Stimulated activated CD8-positive, alpha-beta memory T cell treated with anti-CD3 and anti-CD28 coated beads, Interleukin-4, amount 100 ng/mL, for 48 hours (primary cell): Measurements from ENCODE around the gene AK3.

ENCODE experiments used
- DNase-seq: peaks from one replicate; pipeline ENCODE4 v3.0.0-alpha.2; 2020

Gene AK3

DNA sequence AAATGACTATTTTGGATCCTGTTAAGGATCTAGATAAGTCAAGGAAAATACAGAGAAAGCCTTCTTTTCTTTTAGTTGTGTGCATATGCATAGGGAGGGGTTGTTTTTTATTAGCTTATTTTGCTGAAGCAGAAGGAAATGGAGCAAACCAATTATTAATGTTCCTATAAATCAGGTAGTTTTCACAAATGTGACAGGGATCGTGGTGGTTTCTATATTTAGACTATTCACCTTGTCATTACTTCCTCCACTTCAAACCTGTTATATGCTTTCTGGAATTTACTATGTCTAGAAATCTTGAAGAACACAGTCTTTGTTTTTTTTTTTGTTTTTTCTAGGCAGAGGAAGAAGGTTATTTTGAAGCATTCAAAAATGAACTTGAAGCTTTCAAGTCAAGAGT, 39.5 kb downstream of the AK3 start:
- no peak for DNase-seq

DNA sequence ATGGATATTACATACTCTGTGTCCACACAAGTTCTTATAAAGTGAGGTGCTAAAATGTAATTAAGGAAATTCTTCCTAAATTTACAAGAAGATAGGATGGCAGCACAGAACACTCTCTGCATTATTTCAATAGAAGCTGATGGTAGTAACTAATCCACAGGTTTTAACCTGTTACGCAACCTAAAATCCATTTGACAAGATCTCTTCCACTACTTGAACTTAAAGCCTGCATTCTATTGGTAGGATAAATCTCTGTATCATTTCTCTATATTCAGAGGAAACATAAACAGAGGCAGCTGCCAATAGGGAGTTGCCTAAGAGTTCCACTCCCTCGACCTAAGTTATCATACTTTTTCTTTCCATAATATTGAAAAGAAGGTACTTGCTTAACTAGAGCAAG, 40.1 kb downstream of the AK3 start:
- no peak for DNase-seq

DNA sequence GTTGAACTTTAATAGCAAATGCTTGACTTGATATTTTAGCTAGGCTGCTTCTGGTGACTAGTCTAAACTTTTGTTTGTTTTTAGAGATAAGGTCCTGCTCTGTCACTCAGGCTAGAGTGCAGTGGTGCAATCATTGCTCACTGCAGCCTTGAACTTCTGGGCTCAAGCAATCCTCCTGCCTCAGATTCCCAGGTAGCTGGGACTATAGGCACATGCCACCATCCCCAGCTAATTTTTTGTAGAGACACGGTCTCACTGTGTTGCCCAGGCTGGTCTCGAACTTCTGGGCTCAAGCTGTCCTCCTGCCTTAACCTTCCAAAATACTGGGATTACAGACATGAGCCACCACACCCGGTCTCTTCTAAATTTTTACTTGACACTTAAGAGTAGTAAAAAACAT, 40.9 kb downstream of the AK3 start:
- DNase-seq: no peak

DNA sequence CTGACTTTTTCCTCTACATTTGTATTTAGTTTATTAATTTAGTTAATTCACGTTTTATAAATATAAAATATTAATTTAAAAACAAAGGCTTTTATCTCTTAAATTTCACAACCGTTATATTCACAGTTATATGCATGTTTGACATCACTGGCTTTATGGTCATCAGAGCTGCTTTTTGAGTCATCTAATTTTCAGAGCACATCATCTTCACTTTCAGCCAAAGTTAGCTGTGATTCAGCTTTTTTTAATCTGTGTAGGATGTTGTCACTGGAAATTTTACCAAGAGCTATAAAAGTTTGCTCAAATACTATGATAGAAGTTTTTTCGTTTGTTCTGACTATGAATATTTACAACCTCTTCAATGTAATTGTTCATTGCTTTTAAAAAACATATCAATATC, 49.2 kb downstream of the AK3 start:
- DNase-seq: no peak

DNA sequence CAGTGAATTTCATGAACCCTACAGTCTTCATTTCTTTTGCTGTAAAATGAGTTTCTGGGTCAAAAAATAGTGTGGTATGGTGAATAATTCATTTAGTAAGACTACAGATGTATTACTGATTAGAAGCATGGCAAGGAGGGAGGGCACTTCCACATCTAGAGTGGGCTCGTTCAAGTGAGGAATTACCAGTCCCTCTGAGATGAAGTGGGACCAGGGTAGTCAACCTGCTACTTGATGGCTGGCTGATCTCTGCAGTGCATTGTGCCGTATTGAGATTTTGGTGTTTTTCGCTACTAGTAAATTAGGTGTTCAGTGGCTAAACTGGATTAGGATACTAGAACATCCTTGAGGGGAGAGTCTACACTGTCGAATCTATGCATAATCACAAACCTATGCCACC, 50.9 kb downstream of the AK3 start:
- no peak for DNase-seq

DNA sequence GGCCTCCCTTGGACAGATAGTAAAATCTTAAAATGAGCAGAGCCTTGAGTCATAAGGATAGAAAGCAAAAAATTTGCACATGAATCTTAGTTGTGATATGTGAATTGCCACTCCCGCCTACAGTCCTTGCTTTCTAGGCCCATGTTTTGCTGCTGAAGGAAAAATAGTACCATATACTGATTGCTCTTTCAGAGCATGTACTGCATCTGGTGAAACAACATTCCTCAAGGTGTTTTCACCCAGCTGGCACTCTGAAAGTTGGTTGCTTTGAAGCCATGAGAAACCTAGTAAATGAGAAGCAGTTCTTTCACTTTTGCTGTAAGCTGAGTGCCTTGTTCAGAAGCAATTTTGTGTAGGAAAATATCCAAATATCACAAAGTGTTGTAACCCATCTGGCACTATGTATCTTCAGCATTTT, 51.3 kb downstream of the AK3 start:
- no peak for DNase-seq

DNA sequence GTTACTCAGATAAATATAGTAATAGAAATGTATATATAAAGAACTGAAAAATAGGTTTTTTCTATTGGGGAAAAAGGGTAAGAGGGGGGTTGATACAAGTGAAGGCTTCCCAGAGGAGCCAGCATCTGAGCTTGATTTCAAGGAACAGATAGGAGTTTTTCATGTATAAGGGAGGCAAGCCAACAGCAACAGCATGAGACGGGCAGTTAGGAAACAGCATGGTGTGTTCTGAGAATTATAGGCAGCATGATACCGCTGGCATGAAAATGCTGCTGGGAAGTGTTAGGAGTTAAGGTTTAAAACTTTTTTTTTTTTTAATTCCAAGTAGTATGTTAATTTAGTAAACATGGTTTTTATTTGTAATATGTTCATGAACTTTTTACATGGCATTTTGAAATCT, 52.0 kb downstream of the AK3 start:
- no peak for DNase-seq

DNA sequence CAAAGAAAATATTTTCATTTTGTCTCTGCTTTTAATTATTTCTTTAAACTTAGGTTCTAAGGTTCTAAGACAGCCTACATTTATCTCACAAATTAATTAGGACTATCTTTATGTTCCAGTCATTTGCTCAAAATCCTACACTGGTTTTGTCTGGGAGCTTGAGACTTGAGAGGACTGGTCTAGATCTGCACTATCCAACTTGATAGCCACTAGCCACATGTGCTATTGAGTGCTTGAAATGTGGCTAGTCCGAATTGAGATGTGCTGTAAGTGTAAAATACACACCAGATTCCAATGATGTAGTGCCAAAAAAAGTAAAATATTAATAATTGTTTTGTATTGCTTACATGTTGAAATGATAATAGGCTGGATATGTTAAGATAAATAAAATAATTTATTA, 54.4 kb downstream of the AK3 start:
- no peak for DNase-seq

DNA sequence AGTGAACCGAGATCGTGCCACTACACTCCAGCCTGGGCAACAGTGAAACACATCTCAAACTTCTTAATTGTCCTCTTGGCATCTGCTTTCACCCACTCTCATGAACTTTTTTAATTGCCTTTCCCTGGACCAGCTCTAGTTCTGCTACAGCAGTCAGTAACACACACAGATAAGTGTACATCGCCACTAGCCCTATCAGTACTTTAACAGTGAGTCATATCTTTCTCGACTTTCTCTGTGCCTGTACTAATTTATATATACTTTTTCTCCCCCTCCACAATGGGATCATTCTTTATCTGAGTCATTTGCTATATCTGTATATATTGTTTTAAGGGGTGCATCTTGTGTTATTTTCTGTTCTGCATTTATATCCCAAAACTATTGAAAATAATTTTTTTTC, 54.9 kb downstream of the AK3 start:
- no peak for DNase-seq

DNA sequence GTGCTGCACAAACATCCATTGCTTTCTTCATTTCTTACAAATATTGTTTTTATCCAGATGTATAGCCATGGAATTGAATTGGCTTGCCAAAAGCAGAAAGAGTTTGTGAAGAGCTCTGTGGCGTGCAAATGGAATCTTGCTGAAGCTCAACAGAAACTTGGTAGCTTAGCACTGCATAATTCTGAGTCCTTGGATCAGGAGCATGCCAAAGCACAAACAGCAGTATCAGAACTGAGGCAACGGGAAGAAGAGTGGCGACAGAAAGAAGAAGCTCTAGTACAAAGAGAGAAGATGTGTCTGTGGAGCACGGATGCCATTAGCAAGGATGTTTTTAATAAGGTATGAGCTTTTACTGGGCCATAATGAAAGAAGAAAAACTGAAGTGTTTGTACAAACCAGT, 56.2 kb downstream of the AK3 start:
- no peak for DNase-seq

DNA sequence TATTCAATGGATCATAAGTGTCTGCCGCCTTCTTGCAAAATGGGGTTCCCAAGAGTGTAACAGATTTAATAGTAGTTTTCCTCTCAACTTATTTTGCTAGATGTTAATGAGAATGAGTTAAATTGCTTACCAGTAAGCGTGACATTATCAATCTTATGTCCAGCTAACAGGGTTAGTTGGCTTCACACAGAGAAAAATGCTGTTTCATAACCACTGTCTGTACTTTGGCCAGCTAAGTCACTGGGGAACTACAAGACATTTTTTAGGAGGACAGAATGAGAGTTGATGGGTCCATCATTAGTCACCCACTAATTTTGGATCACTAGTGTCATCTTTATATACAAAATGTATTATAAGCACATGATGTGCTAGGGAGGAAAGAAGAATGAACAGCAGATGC, 60.3 kb downstream of the AK3 start:
- no peak for DNase-seq

DNA sequence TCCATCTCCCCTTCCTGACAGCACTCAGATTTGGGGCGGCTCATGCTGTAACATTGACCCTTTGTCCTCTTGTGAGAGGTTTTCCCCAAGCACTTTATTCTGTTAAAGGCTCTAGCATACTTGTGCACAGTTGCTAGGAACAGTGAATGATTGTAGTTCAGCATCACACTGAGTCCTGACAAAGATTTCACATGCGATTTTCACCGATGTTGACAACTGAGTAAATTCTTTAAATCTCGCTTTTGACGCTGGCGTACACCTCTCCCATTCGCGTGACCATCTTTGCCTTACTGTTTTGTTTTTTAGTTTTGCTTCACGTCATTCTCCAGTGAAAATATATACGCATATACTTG, 60.9 kb downstream of the AK3 start:
- no peak for DNase-seq

DNA sequence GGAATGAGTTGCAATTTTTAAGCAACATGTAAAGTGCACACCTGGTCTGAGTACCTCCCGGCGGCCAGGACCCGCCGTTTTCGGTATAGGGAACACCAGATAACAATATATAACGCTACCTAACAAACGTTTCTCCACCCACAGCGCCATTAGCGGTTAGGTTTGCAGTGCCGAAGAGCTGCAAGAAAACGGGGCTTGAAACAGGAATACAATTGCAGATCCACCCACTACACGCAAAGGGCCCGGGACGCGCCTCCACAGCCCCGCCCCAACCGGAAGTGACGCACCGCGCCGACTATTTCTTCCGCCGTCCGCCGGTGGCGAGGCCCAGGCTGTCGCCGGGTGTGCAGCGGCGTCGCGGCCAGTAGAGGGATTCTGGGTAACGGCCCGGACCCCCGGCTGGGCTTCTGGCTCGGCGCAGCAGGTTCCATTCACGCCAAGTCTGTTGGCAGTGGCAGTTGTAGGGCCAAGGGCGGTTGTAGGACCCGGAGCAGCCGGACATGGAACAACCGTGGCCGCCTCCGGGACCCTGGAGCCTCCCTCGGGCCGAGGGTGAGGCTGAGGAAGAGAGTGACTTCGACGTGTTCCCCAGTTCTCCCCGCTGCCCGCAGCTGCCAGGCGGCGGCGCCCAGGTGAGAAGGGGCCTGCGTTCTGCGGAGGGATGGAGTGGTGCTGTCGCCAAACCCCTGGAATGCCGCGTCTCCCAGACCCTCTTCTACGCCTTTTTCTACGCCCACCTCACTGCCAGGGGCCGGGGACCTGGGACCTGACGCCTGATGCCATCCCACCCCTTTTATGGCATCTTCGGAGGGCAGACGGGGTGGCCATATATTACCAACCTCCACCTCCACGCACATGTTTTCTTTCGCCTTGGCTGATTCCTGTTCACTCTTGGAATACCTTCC, 61.5 kb downstream of the AK3 start, which contains the start of gene CDC37L1:
Gene CDC37L1, plus strand, starts transcription at position 302 of the 905 bp plus-strand sequence. Its CDS starts 199 bp downstream, at position 501.
- peak; percentile 100 for DNase-seq

DNA sequence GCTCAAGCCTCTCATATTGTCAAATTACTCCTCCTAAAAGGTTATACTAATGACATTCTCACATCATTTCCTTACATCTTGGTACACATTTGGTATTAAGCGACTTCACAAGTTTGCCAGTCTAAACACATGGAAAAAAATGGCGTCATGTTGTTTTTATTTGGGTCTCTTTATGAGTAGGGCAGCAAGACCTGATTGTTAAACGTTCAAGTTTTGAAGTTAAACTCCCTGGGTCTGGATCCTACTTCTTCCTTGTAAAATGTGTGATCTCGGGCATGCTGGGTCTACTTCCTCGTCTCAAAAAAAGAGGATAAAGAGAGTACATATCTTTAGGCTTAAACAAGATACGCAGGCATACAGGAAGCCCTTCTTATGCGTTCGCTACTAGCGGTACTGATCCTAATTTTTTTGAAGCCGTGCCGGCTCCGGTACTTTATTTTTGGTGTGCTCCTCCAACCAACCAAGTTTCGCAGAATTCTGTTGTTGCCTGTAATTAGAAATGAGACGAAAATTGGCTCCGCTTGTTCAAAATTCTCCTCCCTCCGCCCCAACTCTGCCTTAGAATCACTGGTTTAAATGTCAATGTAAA, 62.2 kb downstream of the AK3 start:
- DNase-seq: no peak

DNA sequence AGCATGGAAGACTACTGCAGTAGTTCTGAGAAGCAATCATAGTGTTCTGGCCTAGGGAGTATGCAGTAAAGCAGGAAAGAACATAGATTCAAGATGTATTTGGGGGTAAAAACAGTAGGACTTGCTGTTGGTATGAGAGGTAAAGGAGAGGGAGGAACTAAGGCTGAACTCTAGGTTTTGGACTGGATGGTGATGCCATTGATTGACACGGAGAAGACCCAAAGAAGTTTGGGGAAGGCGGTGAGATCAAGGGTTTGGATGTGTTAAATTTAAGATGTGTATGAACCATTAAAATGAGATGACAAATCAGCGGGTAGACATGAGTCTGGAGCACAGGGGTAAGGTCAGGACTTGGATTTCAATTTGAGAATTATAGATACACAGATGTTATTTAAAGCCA, 63.6 kb downstream of the AK3 start:
- DNase-seq: no peak

DNA sequence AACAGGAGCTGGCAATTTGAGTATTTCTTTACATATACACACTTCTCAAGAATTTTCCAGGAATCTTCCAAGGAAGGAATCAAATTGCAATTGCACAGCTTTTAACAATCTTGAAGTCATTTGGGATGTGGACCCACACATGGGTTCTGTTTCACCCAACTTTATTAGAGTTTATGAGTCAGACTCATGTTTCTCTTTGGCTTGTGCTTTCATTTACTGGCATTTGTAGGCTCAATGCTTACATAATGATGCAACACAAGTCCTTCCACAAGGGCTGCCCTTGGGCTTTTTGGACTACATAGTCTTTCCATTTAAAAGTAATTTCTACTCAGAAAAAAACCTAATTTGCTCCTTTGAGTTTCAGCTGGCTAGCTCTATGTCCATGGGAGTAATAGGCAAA, 66.2 kb downstream of the AK3 start:
- no peak for DNase-seq

DNA sequence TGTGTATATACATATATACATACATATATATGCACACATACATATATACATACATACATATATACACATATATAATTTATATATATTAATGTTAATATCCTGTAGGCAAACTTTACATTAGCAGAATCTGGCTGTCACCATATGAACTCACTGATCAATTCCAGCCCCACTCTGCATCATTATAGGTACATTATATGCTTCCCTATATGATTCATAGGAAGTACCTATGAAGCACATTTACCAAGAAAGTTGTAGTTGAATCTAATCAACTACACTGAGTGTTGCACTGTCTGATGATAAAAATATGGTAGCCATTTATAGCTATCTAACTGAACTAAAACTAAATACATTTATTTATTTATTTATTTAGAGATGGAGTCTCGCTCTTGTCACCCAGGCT, 69.3 kb downstream of the AK3 start:
- DNase-seq: no peak

DNA sequence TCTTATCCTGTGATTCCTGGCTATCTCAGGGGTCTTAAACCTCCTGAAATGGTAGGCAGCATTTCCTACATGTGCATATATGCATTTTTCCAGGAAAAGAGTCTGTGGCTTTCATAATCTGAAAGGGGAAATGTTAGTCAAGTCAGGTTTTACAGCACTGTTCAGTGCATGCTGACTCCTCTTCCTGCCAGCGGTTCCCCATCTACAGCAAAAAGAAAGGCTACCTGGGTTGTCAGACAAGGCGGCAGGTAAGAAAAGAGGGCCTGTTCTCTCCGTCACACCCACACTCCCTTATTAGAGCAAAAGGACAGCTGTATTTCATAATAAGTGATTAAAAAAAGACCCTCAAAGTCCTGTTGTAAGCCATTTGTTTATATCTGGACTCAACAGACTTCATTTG, 70.4 kb downstream of the AK3 start:
- no peak for DNase-seq

DNA sequence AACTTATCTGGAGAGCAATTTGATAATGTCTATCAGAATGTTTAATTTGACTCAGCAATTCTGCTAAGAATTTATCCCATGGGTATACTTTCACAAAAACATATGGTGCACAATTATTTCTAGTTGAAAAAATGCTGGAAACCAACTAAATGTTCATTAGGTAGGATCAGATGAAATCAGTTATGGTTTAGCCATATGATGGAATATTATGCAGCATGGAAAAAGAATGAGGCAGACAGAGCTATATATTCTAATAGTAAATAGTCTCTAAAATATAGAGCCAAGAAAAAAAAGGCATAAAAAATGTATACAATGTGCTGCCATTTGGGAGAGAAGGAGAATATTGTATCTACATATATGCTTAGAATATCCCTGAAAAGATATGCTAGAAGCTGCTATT, 71.1 kb downstream of the AK3 start:
- no peak for DNase-seq

DNA sequence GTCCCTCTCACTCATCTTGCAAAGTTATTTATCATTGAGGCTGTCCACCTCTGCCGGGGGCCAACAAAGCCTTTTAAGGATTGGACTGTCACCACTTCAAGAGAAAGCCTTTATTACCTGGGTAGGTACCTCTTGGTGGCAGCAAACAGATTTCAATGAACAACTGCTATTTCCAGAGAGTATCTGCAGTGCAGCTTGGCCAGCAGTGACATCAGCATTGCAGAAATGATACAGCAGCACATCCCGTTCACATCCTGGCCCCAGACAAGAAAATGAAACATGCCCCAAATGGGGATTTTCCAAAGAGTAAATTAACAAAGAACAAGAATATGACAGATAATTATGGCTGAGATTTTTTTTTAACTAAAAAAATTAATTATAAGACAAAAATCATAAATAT, 72.4 kb downstream of the AK3 start:
- DNase-seq: no peak

DNA sequence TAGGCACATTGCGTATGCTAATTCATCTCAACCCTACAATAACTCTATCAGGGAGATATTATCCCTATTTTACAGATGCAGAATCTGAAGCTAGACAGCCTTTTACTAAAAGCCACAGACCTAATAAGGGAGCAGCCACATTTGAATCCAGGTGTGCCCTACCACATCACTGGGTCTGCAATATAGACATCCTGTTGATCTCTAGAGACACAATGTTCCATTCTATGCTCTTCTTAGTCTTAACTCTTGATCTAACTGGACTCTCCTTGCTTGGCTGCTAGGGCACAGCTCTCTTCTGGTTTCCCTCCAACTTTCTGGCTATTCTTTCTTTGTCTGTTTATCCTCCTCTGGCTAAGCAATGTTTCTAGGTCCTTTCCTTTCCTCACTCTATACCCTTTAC, 73.3 kb downstream of the AK3 start:
- no peak for DNase-seq

DNA sequence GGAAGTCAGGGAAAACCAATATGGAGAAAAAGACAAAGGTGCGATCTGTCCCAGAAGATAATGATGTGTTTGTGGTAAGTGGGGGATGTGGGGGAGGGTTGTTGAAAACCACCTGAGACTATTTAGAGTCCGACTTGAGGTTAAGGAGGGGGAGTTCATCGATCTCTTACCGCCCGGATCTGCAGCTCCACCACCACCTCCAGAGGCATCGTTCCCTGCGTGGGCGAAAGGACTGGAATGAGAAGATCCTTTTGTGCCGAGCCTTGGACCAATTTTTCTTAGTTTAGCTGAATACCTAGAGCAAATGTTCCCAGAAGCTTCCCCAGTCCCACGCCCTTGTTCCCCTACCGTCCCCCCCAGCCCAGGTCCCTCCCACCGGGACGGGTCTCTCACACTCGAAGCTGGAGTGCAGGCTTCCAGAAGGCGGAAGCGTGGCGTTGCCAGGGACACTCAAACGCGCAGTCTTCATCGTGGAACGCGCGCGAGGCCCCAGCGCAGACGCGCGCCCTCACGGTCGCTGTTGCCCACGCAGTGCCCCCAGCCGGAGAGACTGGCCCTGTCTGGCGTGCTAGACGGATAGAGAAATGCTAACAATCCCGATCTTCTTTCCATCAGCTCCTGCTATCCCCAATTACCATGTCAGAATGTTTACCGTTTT, 74.8 kb downstream of the AK3 start, which contains the start of gene SPATA6L:
Gene SPATA6L, minus strand, starts transcription at position 439 of the 658 bp plus-strand sequence. Its CDS starts 230 bp downstream, at position 209.
- peak; percentile 61 for DNase-seq

DNA sequence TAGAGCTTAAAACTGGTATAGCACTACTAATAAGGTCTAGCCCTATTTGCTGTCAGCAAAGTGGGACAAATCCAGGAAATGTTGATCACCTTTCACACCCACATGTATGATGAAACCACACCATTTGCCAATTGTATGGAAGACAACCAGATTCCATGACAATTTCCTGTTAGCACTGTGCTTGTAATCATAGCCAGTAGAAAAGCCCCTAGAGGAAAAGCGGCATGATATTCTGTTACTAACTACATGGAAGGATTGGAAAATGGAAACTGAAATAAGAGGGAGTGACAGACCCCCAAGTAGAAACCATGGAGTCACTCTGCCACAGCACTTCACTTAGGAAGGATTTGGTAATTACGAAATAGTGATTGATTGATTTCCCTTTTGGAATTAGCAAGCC, 75.6 kb downstream of the AK3 start:
- DNase-seq: no peak

DNA sequence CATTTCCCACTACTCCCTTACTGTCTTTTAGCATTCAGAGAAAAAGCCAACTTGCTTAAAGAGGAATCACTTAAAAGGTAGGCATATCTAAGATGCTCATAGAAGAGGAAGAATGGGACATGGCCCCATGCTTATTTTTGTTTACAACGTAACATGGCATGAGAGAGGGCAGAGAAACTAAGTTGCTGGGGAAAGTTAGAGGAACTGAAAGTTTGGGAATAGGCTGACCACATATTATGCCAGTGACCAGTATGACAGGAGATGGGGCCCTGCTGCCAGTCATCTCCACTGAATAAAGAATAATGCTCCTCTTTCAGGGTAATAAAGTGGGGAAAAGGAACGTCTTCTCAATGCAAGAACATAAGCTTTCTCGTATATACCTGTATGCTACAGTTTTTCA, 77.0 kb downstream of the AK3 start:
- no peak for DNase-seq
